Smooth muscle cell (in vitro differentiated cells): ENCODE results near the gene ARHGEF3. TPM values are rescaled to one million over a fixed set of nuclear protein-coding genes. Genes with fewer than 3 reads are reported as not detected.
A peak's percentile ranks its signal among the peaks of the same experiment; 100 is the strongest.

Source experiments
- DNase-seq: peaks from one replicate; lab custom pipeline; 2025; ENCODE audit not compliant: unreplicated experiment; lab: John Stamatoyannopoulos, UW
- H2AFZ ChIP-seq: fragments of 200-600 bp; sonication (generic); 2 replicates; pipeline ENCODE4 v1.6.0; 2016; ENCODE audit warnings: antibody characterized with exemption, low read depth, mild to moderate bottlenecking
- H3F3A ChIP-seq: fragments of 200-600 bp; sonication (generic); 2 replicates; pipeline ENCODE4 v1.6.0; 2017; ENCODE audit warnings: antibody characterized with exemption, low read depth
- H3K27ac ChIP-seq: fragments of 200-600 bp; sonication (generic); 2 replicates; pipeline ENCODE4 v1.5.1; 2016; ENCODE audit warnings: low read depth, mild to moderate bottlenecking
- H3K27me3 ChIP-seq: fragments of 200-600 bp; sonication (generic); 2 replicates; pipeline ENCODE4 v1.6.1; 2016; ENCODE audit warnings: low read depth, mild to moderate bottlenecking
- H3K36me3 ChIP-seq: fragments of 200-600 bp; sonication (generic); 2 replicates; pipeline ENCODE4 v1.5.1; 2016; ENCODE audit warnings: low read depth
- H3K4me1 ChIP-seq: fragments of 200-600 bp; sonication (generic); 2 replicates; pipeline ENCODE4 v1.5.1; 2016; ENCODE audit warnings: low read depth
- H3K4me2 ChIP-seq: fragments of 200-600 bp; sonication (generic); 2 replicates; pipeline ENCODE4 v1.6.0; 2016; ENCODE audit warnings: mild to moderate bottlenecking
- H3K4me3 ChIP-seq: fragments of 200-600 bp; sonication (generic); 2 replicates; pipeline ENCODE4 v1.5.1; 2016; ENCODE audit warnings: mild to moderate bottlenecking
- H3K79me2 ChIP-seq: fragments of 200-600 bp; sonication (generic); 2 replicates; pipeline ENCODE4 v1.6.0; 2016; ENCODE audit warnings: low read depth, mild to moderate bottlenecking
- H3K9ac ChIP-seq: fragments of 200-600 bp; sonication (generic); 2 replicates; pipeline ENCODE4 v1.6.0; 2016; ENCODE audit warnings: low read depth
- H3K9me3 ChIP-seq: fragments of 200-600 bp; sonication (generic); replicated peaks from 2 replicates; pipeline ENCODE4 v1.5.1; 2016; ENCODE audit warnings: low read depth
- H4K20me1 ChIP-seq: fragments of 200-600 bp; sonication (generic); 2 replicates; pipeline ENCODE4 v1.6.0; 2016; ENCODE audit warnings: low read depth
- CTCF ChIP-seq: fragments of 200-600 bp; sonication (generic); IDR thresholded peaks from 2 replicates; pipeline ENCODE4 v1.5.1; 2017; ENCODE audit warnings: borderline replicate concordance, mild to moderate bottlenecking, antibody characterized with exemption; ENCODE audit not compliant: insufficient read depth, poor library complexity, severe bottlenecking
- WGBS: methylation state at CpG from one replicate; pipeline ENCODE4 v1.1.7; 2016; ENCODE audit warnings: low lambda C conversion rate; 5-methylcytosine and 5-hydroxymethylcytosine counted together
- polyA plus RNA-seq: library from polyadenylated mRNA; unstranded; fragments of >200 nt; fragmentation: Nextera tagmentation; extraction: Ambion mirVana; gene quantifications from 2 replicates; pipeline ENCODE4 v1.2.1, GENCODE V29; 2016
- total RNA-seq: library from RNA; depleted of rRNA; stranded (reverse); fragments of >200 nt; gene quantifications from 2 replicates; pipeline ENCODE4 v1.2.3, GENCODE V29; 2014

Gene ARHGEF3
- total and polyA plus RNA-seq, 2 experiments from 2014 or later, result 131 to 137 TPM

- Histone ChIP-seq H3K27me3 (no peaks in the 10 kb centered on the region), H2AFZ (no peak overlapping the region), H3K36me3 (no peaks in the 10 kb centered on the region), H3F3A (peaks cover 35% of the 10 kb centered on the region), H4K20me1 (peaks cover 100% of the 10 kb centered on the region), H3K9me3 (no peaks in the 10 kb centered on the region), H3K79me2 (peaks cover 99% of the 10 kb centered on the region), H3K4me1 (peaks cover 18% of the 10 kb centered on the region), H3K4me2 (no peak overlapping the region), H3K9ac (no peak overlapping the region), H3K4me3 (no peak overlapping the region), H3K27ac (peak overlapping the region; percentile 16)
- TF ChIP-seq CTCF, result no peak
- WGBS, result 95% methylated on average over 6 of the region's 6 CpGs
- DNase-seq, result no peak
Measured at GRCh38 chr3:56787784-56788256, 13.9 kb downstream of the ARHGEF3 start.

- H3F3A ChIP-seq, result peaks cover 30% of the 10 kb centered on the region
Measured at GRCh38 chr3:56787258-56787775, 14.4 kb downstream of the ARHGEF3 start.

GRCh38 chr3:56785499-56785898 is 16.2 kb downstream of the ARHGEF3 start:
- WGBS, result 61% methylated on average over 4 of the region's 4 CpGs
- DNase-seq, result no peak
- Histone ChIP-seq H3K79me2 (peaks cover 99% of the 10 kb centered on the region), H3K9me3 (no peaks in the 10 kb centered on the region), H3K4me3 (no peak overlapping the region), H4K20me1 (peaks cover 100% of the 10 kb centered on the region), H3K9ac (no peak overlapping the region), H3K4me1 (peaks cover 31% of the 10 kb centered on the region), H3K4me2 (peak overlapping the region; percentile 71), H2AFZ (no peak overlapping the region), H3F3A (peaks cover 33% of the 10 kb centered on the region), H3K27ac (peak overlapping the region; percentile 88), H3K36me3 (no peaks in the 10 kb centered on the region), H3K27me3 (no peaks in the 10 kb centered on the region)
- no peak for TF ChIP-seq CTCF

More at GRCh38 chr3:56787258-56787775, 14.4 kb downstream of the ARHGEF3 start:
- WGBS, result 95% methylated on average over 9 of the region's 9 CpGs
- Histone ChIP-seq H3K27ac (peak overlapping the region; percentile 88), H3K4me2 (no peak overlapping the region), H4K20me1 (peaks cover 100% of the 10 kb centered on the region), H3K9ac (no peak overlapping the region), H3K36me3 (no peaks in the 10 kb centered on the region), H2AFZ (no peak overlapping the region), H3K4me1 (peaks cover 24% of the 10 kb centered on the region), H3K9me3 (no peaks in the 10 kb centered on the region), H3K4me3 (no peak overlapping the region), H3K79me2 (peaks cover 99% of the 10 kb centered on the region), H3K27me3 (no peaks in the 10 kb centered on the region)
- DNase-seq, result no peak
- no peak for TF ChIP-seq CTCF

- TF ChIP-seq CTCF, result no peak
- peaks cover 31% of the 10 kb centered on the region for H3K4me1 ChIP-seq
- H3F3A ChIP-seq, result peaks cover 33% of the 10 kb centered on the region
- H3K27ac ChIP-seq, result peak overlapping the region; percentile 88
- 94% methylated on average over 5 of the region's 5 CpGs for WGBS
- no peaks in the 10 kb centered on the region for H3K27me3 ChIP-seq
- no peak for DNase-seq
- peak overlapping the region; percentile 71 for H3K4me2 ChIP-seq
- no peaks in the 10 kb centered on the region for H3K9me3 ChIP-seq
- no peak overlapping the region for H2AFZ ChIP-seq
- no peak overlapping the region for H3K4me3 ChIP-seq
- no peaks in the 10 kb centered on the region for H3K36me3 ChIP-seq
- peak overlapping the region; percentile 9 for H3K9ac ChIP-seq
- peaks cover 100% of the 10 kb centered on the region for H4K20me1 ChIP-seq
- peaks cover 99% of the 10 kb centered on the region for H3K79me2 ChIP-seq
Measured at GRCh38 chr3:56784448-56785001, 17.2 kb downstream of the ARHGEF3 start.
